ENCODE measurements around the gene MACROD2.
"Not testable (repeated sequence)": the region's sequence is repeated elsewhere in the genome, so short reads cannot be mapped to it uniquely, and the experiment has no call there.

MACROD2 gene

DNA sequence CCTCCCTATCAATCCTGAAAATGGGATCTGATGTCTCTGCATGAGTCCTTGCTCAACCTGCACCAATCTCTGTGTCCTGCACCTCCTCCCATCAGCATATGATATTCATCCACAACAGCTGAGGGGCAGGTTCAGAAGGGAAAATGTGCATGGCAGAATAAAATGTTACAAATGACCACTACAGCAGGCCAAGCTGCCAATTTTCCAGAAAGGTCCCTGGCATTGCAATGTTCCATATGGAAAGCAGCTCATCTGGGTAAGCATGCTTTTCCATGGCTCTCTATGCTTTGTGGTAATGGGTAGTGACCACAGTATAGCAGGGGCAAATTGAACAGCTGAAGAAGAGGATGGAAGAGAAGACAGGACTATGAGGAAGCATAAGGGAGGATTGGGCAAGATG, 1183.3 kb downstream of the MACROD2 start:
- no peak for DNase-seq (ENCODE audit: low read depth)

DNA sequence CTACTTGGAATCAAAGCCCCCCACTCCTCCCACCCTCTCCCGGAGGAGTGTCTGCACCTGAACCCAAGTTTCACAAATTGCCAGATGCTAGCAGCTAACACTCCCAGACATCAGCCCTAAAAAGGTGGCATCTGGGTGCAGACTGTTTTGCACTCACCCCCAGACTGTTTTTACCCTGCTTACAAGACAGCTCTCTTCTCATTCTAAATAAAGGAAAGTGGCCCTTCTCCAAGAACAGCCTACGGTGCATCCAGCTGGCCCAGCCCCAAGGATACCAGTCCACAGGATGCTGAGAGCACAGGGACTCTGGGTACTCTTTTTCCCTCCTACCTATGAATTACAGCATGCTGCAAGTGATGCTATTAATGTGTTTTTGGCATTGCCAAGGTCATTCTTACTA, 1184.1 kb downstream of the MACROD2 start:
- no peak for DNase-seq (ENCODE audit: low read depth)

DNA sequence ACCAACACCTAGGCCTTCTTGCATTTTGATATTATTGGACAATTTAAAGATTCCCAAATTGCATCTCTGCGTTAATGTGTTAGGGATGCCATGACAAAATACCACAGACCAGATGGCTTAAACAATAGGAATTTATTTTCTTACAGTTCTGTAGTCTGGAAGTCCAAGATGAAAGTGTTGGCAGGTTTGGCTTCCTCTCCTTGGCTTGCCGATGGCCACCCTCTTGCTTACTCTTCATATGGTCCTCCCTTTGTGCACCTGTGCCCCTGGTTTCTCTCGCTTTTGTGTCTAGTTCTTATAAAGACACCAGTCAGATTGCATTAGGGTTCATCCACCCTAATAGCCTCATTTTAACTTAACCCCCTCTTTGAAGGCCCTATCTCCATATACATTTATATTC, 1184.5 kb downstream of the MACROD2 start:
- no peak for DNase-seq (ENCODE audit: low read depth)

DNA sequence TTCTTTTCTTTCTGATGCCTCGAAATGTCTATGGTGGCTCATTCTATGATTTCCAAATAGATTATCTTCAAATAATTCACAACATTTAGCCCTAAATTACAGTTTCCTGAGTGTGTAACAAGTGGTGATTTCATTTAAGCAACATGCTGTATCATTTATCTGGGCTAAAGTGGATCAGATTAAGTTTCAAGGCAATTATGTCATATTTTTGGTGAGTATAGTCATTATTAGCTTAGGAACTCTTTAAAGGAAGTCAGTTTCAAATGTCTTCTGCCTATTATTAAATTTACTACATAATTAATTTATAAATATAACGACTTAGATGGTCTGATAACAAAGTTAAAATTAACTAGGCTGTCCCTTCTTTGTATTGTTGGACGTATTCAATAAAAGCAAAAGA, 1190.0 kb downstream of the MACROD2 start:
- DNase-seq (ENCODE audit: low read depth) = no peak

DNA sequence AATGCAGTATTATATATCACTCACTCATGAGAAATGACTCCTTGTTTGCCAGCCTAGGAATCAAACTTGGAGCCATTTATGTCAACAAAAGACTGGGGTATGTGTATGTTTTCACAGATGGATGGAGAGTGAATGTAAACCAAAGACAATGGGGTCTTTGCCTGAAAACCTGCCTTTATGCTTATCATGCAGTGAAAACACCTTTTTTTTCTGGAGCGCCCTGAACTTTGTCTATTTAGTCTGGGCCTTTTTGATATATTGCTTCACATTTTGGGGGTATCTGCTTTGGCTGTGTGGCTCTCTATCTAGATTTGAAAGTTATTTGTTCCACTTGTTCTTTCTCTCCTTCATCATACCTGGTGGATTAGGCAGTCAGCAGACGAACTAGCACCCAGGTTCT, 1190.6 kb downstream of the MACROD2 start:
- no peak for DNase-seq (ENCODE audit: low read depth)

DNA sequence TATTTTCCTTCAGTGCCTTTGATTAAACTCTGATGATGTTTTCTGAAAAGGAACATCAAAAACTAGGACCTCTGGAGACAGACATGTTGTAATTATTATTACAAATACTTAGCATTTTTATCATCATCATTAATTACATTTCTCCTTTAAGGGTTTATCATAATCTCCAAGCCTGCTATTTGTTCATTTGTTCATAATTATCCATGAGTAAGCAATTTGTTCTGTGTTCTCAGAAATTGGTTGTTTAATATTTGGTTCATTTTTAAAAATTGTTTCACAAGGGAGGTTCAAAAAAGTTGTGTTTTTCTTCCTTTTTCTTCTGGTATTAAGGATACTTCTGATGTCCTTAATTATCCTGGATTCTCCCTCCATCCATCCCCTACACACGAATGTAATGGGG, 1192.3 kb downstream of the MACROD2 start:
- DNase-seq (ENCODE audit: low read depth) = no peak

DNA sequence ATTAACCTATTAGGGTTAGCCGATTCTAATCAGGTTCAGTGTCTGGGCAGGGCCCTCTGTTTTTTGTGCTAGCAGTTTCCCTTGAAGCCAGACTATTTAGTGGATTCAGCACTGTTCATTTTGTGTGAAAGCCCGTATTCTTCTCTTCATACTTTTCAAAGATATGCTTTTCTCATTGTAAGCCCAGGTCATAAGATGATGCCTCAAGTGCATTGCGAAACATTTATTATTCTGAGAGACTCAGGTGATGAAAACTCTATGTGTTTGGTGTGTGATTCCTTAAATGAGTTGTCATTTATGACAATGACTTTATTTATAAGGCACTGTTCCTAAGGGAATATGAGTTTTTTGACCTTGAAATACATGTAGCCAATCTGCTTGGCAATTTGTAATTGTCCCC, 1193.1 kb downstream of the MACROD2 start:
- DNase-seq (ENCODE audit: low read depth) = no peak

DNA sequence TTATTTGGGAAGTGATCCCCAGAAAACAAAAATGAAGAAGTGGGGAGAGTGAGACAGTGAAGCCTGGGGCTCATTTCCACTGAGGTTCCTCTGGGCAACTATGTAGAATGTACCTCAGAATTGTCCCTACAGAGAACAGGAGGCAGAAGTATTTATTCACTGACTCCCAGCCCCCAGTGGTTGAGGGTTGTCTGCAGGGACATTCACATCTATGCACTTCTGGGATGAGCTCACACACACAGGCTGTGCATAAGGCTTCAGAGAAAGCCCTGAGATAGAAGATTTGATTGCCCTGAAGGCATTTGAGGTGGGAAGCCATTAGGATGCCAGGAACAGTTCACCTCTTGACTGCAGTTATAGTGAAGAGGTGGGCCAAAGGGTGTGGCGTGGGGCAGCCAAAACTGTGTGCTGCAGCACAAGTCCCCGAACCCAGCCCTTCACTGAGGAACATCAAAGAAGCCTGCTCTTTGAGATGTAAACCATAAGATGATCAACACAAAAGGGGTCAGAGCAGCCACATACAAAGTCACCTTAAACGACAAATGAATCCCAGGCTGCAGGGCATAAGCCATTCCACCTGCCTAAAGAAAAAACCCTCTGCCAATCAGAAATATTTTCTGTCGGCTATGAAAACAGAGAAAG, 1195.9 kb downstream of the MACROD2 start:
- DNase-seq (ENCODE audit: low read depth) = no peak

DNA sequence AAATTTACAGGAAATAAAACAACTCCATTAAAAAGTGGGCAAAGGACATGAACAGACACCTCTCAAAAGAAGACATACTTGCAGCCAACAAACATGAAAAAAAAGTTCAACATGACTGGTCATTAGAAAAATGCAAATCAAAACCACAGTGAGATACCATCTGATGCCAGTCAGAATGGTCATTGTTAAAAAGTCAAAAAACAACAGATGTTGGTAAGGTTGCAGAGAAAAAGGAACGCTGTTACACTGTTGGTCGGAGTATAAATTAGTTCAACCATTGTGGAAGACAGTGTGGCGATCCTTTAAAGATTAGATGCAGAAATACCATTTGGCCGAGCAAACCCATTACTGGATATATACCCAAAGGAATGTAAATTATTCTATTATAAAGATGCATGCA, 1200.1 kb downstream of the MACROD2 start:
- no peak for DNase-seq (ENCODE audit: low read depth)

DNA sequence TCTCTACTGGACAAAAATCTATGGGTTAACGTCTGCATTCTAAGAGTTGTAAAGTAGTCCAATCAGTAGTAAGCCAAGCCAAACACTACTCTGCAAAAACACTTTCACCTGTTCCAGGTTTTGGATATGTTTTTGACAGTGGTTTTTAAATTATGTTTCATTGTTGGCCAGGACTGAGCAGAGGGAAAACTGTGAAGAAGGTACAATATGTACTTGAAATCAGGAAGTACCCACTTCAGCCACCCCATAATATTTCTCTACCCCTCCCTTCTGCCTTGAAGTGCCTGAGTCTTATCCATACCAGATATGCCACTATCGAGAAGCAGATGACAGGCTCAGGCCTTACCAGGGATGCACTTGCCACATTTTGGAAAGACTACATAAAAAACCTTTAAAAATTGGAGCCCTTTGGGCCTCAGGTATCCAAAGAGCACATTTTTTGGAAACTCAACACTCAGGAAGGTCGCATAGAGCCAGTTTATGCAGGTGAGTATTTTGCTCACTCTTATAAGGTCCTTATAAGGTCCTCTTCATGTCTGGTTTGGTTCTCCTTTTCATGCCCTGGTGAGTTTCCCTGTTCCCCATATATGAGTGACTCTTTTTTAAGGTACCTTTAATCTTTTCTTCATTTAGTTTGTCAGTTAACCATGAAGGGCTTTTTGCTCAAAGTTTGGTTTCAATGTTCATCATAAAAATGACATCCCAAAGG, 1201.4 kb downstream of the MACROD2 start:
- no peak for DNase-seq (ENCODE audit: low read depth)

DNA sequence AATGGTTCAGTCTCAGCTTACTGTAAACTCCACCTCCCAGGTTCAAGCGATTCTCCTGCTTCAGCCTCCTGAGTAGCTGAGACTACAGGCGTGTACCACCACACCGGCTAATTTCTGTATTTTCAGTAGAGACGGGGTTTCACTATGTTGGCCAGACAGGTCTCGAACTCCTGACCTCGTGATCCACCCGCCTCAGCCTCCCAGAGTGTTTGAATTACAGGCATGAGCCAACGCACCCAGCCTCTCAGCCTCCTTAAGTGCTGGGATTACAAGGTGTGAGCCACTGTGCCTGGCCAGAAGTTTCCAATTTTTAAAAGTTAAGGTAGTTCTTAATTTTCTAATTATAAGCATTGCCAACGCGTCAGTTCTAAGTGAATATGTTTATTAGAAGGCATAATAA, 1202.7 kb downstream of the MACROD2 start:
- DNase-seq (ENCODE audit: low read depth) = not testable (repeated sequence)

DNA sequence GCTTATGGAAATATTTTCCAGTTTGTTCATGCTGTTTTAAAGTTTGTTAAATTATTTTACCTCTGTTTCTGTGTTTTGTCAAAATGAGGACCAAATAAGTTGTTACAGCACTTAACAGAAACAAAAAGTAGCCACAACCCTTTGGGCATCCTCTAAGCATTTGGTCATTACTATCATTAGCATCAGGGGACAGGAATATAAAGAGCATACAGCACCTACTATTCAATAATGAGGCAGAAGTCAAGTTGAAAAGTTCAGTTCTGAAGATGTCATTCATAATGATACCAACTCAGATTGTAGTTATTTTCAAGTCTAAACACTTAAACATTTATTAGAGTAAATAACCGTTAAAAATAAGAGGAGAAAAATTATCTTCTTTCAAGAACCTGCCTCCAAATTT, 1204.4 kb downstream of the MACROD2 start:
- no peak for DNase-seq (ENCODE audit: low read depth)

DNA sequence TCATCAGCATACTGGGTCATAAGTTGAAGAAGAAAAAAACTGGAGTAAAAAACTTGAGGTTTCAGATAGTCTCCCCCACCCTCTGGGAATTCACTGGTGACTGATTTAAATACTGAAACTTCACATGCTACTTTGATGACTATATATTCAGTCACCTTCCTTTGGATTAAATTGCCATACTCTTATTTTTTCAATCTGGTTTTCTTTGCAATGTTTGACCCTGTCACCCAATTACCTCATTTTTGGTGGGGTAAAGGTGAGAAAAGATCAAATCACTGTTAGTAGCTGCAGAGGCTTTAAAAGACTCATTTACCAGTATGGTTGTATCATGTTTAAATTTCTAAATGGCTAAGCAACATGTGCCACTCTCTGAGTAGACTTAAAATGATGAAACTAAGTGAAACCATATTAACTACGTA, 1204.8 kb downstream of the MACROD2 start:
- no peak for DNase-seq (ENCODE audit: low read depth)

DNA sequence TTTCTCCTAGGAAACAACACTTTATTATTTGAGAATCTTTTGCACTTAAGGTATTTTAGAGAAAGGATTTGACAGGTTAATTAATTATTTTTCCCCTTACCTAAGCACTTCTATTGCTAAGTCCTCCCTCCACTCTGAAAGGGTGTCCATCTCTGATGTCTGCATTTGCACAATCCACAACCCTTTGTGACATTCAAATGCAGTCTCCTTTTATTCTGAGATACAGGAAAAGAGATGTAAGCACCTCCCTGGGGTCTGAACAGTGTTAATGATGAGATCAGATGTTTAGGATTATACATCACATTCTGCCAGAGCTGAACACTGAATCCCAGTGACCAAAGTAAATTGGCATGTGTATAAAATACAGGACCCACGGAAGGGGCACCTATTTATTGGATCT, 1206.3 kb downstream of the MACROD2 start:
- DNase-seq (ENCODE audit: low read depth) = no peak

DNA sequence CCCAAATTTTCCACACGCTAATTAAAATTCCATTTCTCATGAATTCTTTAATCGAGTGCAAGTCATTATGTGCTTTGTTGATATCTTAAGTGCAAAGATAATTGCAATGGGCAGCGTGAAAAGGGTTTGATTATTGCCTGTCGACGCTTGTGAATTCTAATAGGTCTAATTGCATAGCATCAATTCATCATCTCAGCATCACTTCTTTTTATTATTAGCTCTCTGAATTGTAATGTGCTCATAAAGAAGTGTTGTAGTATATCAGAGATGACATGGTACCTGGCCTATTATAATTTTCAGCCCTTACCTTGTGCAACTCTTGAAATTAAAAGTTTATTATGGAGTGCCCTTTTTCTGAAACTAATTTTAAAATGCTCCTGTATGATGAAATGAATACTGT, 1208.9 kb downstream of the MACROD2 start:
- DNase-seq (ENCODE audit: low read depth) = no peak

DNA sequence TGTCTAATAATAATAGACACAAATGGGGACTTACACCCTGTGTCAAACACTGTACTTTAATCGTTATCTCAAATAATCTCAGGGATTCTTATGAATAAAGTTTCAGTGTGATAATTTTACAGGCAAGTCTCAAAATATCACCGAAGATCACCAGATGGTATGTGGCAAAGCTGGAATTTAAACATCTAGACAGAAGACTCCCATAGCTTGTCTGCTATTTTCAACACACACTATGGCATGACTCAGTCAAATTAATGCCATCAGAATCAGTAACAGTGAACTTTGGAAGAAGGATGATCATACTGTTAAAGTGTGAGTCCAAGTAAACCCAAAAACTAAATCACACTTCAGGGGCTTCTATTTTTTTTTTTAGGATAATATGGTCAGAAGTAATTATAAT, 1209.7 kb downstream of the MACROD2 start:
- no peak for DNase-seq (ENCODE audit: low read depth)

DNA sequence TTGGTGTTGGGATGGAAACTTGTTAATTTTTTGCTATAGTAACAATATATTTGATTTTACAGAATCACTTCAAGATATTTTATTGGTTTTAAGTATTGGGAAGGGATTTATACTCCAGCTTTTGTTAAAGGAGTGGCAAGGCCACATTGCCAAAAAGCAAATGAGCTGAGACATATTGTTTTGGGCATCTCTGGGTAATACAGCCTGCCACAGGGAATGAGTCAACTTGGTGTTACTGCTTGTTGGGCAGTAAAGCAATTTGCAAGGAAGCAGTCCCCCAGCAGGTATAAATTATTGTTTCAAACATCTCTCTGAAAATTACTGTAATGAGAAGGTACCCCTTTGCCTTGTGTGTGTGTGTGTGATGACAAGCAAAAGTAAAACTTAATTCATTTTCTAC, 1210.4 kb downstream of the MACROD2 start:
- DNase-seq (ENCODE audit: low read depth) = no peak

DNA sequence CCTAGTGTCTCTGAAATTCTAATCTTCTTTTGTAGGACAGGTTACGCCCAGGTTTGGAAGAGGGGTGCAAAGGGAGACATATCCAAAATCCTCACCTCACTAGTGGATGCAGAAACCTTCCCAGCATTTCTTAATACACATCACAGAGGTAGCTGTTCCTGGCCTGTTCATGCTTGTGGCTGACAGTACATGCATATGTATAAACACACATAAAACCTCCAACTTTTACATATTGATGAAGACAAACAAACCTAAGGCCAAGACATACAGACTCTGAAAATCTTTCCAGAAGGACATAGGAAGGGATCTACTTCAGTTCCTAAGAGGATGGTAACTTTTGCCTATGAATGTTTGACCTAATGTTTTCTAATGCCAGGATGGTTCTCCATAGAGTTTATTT, 1214.2 kb downstream of the MACROD2 start:
- no peak for DNase-seq (ENCODE audit: low read depth)

DNA sequence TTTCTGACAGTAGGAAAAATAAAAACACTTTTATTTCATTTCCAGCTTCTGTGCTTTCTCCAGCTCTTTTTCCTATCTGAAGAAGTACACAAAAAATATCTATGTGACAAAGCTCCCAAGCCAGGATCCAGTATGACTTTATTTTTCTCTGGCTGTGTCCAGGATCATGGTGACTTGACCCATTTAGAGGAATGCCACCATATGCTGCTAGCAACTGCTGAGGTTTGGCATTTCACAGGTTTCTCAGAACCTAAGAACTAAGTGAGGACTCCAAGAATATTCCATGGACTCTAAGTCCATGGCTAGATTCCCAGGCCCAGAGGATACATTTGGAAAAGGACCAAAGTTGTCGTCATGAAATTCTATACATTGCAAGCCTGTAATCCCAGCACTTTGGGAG, 1218.7 kb downstream of the MACROD2 start:
- no peak for DNase-seq (ENCODE audit: low read depth)

DNA sequence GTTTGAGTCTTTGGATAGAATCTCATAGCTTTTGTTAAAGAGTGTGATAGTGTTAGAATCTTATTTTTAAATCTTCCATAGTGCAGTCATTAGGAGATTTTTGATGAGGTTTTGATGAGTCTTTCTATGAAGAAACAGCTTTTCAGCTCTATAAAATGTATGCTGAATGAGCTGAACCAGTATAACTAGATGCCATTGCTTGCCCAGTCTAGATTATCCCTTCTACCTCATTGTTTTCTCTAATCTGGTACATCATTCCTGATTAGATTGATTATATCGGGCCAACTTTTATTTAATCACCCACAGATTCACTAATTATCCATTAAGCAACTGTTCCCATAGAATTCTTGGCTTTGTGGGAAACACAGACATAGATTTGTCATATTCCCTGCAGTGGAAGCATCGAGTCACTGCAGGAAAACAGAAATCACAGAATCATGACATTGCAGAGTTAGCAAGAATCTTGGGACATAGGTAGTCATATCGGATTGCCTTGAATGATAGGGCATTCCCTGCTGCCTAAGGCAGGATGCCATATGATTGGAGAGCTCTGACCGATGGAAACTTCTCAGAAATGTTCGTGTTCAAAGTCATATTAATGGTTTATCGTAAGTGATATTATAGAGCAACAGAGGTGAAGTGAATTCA, 1224.8 kb downstream of the MACROD2 start:
- DNase-seq (ENCODE audit: low read depth) = no peak

DNA sequence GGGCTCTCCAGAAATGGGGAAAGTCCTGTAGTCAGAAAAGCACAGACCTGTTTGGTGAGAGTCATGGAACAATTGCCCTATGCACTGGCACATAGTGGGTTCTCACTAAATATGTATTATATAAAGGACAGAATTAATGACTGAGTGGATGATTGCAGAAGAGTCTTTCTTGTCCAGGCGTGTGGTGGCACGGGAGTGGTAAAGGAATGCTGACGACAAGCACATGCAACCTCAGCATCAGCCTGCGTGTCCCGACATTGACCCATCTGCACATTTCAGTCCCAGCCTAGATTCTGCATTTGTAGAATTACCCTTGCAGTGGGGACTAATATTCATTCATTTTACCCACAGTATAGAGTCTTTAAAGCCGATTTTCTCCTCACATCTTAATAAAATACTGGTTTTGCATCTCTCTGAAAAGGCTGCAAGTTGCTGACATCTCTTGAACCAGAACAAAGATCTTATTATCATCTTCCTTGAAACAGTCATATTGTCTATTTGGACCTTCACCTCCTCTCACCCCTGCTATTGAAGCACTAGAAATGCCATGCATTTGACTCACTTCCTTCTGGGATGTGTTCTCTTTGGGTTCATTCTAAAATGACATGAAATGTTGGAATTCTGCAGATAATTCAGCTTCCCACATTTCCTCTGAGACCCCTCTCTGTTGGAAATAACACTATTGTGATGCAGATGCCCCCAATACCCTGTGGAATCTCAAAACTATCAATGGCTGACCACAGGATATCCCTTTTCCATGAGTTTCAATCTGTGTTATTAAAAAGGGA, 1225.7 kb downstream of the MACROD2 start:
- DNase-seq (ENCODE audit: low read depth) = no peak

DNA sequence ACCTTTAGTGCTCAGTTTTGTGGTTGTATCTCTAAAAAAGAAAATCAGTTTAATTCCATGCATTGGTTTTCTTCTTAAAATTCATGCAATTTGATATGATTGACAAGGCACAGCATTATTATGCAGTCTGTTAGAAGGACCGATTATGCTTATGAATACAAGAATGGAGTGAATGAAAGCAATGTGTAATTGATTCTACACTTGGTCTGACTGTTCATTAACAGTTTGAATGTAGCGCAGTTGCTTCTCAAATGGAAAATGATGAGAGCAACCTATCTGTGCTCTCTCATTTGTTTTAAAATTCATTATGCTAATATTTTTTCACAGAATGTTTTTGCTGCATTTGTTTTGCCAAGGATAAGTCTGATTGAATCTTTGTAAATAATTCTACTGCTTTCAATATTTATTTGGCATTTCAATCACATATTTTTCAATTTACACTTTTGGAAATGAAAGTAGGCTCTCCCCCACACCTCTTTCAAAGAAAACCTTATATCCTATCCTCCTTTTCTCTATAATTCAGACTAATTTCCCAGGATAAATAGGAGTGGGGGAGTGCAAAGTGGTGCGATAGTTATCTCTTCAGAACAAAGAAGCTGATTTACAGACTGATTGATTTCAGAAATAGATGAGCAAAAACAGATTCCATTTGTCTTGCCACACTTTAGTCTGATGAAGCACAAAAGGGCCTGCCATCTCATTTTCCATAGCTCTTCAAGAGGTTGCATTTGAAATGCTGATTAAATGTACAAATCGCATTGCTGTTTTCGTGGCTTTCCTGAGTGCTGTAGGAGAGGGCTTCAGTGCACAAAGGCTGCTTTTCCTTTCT, 1227.4 kb downstream of the MACROD2 start:
- DNase-seq (ENCODE audit: low read depth) = no peak

Data from GM04504 (cell line).